Stimulated activated CD8-positive, alpha-beta memory T cell treated with anti-CD3 and anti-CD28 coated beads, Interleukin-2, amount 100 ng/mL, for 48 hours (primary cell): ENCODE data around the gene PPL.
"Not testable (repeated sequence)": the region's sequence is repeated elsewhere in the genome, so short reads cannot be mapped to it uniquely, and the experiment has no call there.

ENCODE experiments used
- DNase-seq, 2 donors: peaks; one replicate each; pipeline ENCODE4 v3.0.0-alpha.2; 2020; ENCODE audit warnings: low read depth in 2 of 2

Gene PPL

GRCh38 chr16:4909825-4910224, 27.1 kb downstream of the PPL start:
- DNase-seq: no peak

GRCh38 chr16:4908854-4909401, 28.0 kb downstream of the PPL start:
- DNase-seq: no peak

GRCh38 chr16:4904942-4905615, 31.9 kb downstream of the PPL start:
- DNase-seq: no peak

- no peak for DNase-seq
Measured at GRCh38 chr16:4904108-4904941, 32.6 kb downstream of the PPL start.

DNA sequence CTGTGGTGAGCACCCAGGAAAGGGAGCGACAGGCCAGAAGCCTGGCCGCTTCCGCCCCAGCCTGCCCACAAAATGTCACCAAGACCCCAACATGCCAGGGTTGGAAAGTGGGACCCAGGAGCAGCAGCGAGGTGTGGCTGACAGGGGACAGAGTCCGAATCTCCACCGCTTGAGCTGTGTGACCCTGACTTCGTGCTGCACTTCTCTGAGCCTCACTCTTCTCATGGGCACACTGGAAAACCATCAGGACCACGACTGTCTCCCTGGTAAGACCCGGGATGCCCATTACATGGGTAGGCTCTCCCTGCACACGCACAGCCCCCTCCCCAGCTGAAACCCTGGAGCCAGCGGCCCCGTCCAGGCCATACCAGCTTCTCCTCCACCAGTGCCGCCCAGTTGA, 34.9 kb downstream of the PPL start:
- DNase-seq: no peak

DNA sequence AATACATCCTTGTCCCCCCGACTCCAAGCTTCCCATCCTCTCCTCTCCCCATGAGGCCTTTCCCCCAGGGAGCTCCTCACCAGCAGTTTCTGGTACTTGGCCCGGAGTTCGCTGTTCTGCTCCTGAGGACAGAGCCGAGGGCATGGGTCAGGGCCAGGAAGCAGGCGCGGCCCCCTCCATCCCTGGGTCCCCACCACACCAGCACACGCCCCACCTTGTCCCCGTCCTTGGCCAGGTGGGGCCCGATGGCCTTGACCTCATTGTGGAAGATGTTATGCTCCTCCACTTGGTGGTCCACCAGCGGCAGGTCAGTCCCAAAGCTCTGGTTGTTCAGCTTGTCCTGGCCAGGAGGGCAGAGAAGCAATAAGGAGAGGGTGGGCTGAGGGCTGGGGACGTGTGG, 36.2 kb downstream of the PPL start:
- no peak for DNase-seq

DNA sequence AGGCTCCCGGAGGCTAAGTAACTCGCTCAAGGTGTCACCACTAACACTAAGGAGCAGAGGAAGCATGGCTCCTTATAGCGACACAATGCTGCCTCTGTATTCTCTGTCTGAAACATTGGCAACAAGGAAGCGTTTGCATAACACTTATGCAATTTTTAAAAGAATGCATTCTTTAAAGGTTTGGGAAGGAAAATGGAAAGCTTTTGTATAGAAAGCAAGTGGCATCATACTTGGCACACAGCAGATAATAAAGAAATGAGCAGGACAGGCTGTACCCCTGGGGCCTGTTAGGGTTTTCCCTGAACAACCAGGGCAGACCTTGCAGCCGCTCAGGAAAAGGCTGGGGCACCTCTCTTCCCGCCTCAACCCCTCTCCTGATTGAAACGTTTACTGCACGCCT, 36.9 kb downstream of the PPL start:
- DNase-seq: no peak

DNA sequence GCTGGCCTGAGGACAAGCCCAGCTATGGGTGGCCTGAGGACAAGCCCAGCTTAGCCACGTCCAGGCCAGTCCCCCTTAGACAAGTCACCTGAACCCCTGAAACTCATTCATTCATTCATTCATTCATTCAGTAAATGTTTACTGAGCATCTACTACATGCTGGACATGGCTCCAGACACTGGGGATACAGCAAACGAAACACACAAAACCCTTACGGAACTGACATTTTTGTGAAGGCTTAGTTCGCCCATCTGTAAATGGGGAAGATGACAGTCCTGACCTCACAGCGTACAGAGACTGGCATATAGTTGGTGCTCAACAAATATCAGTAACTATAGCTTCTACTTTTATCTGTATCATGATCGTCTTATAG, 37.5 kb downstream of the PPL start:
- DNase-seq: no peak

GRCh38 chr16:4898811-4899473, 38.0 kb downstream of the PPL start:
- DNase-seq: no peak

- DNase-seq: no peak
Measured at GRCh38 chr16:4897328-4897727, 39.6 kb downstream of the PPL start.

- DNase-seq: not testable (repeated sequence)
Measured at GRCh38 chr16:4896761-4897160, 40.2 kb downstream of the PPL start.

DNA sequence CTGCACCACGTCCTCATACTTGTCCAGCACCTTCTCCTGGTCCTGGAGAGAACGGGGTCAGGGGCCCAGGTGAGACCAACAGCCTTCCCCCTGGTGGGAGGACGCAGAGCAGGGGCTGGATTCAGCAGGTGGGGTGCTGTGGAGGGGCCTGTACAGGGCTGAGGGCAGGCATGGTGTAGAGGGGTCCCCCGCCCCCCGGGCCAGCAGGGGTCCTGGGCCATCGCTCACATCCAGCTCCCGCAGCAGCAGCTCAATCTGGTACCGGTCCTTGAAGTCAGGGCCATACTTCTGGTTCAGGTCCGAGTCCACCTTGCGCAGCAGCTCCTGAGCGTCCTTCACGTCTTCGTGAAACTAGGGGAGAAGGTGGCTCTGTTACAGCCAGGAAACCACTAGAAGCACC, 41.6 kb downstream of the PPL start:
- DNase-seq: no peak

GRCh38 chr16:4894276-4895150, 42.4 kb downstream of the PPL start:
- no peak for DNase-seq

GRCh38 chr16:4893103-4893862, 43.7 kb downstream of the PPL start:
- DNase-seq: no peak

GRCh38 chr16:4892361-4893102, 44.4 kb downstream of the PPL start:
- no peak for DNase-seq

GRCh38 chr16:4891886-4892216, 45.1 kb downstream of the PPL start:
- no peak for DNase-seq

DNA sequence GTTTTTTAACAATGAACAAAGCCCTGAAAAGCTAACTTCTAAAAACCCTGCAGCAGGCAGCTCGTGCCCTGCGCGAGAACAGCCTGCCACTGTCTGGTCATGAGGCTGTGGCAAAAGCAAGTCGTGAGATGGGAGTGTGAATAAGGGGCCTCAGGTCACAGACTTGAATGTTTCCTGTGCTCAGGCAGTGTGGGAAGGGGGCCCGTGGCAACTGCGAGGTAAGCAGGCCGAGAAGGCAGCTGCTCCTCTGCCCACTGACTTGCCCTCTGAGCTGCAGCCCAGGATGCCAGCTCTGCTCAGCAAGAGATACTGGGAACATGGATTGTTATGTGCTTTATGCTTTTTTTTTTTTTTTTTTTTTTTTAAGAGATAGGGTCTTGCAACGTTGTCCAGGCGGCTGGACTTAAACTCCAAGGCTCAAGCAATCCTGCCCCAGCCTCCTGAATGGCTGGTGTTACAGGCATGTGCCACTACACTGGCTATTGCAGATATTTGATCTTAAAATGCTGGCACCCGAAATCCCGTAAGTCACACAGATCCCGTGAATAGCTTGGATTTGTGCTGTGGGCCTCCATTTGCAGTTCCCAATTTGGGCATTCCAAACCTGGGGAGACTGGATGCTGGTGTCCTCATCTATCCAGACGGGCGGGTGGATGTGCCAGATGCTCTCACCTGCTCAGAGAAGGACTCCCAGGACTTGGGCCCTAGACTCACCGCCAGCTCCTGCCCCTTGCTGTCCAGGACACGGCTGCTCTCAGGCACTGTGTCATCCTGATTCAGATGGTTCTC, 45.7 kb downstream of the PPL start:
- DNase-seq: no peak

DNA sequence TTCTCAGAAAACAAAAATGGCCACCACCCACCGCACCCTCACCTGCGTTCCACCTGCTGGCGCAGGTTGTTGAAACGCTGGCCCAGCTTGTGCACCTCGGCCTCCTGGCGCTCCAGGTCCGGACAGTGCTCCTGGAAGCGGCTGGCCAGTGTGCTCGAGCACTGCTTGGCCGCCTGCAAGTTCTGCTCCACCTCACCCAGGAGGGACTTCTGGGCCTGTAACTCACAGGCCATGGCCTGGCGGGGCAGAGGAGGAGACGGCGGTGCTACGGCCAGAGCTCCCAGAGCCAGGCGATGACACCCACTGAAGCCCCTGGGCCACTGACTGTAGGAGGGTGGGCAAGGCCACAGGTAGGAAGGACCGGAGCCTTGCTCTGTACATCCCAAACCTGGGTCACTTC, 46.3 kb downstream of the PPL start:
- DNase-seq: no peak

- no peak for DNase-seq
Measured at GRCh38 chr16:4890026-4890425, 46.9 kb downstream of the PPL start.
